ENCODE measurements around the gene TLR9.
A peak's percentile ranks its signal among the peaks of the same experiment; 100 is the strongest.

TLR9 gene

DNA sequence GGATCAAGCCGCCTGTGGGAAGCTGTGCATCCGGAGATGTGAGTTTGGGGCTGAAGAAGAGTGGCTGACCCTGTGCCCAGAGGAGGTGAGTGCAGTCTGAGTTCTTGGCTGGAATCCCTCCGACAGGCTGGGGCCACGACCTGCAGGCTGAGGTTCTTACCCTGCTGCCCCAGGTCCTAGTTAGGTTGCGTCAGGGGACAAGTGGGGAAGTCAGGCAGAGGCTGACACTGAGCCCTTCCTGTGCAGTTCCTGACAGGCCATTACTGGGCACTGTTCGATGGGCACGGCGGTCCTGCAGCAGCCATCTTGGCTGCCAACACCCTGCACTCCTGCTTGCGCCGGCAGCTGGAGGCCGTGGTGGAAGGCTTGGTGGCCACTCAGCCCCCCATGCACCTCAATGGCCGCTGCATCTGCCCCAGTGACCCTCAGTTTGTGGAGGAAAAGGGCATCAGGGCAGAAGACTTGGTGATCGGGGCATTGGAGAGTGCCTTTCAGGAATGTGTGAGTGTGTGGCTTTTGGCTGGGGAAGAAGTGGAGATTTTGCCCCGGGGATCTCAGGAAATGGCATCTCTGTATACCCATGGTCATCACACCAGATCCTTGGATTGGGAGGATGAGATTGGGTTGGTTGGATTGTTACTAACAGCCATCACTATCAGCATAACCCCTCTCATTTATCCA is 21.4 kb upstream of the TLR9 start:
- DNase-seq: peak; percentile 41

DNA sequence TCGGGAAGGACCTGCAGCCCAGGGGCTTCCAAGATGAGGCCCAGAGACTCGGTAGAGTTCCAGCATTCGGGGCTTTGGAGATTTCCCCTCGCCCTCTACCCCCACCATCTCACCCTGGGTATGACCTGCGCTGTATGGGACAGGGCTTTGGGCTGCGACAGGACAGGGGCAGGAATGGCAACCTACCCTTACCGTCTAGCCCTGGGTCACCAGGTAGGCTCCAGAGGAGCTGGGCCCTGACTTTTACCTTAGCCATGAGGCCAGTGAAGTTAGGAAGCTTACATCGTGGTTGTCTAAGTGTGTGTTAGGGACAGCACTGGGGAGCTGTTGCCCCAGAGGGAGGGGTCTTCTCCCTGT is 20.8 kb upstream of the TLR9 start:
- DNase-seq: no peak

- peak; percentile 72 for DNase-seq
Observed at GRCh38 chr3:52245322-52246263, 20.1 kb upstream of the TLR9 start, which contains the start of gene PPM1M. TSS of gene PPM1M (plus strand) at chr3:52245759. CDS start at chr3:52245825, 66 bp downstream.

DNA sequence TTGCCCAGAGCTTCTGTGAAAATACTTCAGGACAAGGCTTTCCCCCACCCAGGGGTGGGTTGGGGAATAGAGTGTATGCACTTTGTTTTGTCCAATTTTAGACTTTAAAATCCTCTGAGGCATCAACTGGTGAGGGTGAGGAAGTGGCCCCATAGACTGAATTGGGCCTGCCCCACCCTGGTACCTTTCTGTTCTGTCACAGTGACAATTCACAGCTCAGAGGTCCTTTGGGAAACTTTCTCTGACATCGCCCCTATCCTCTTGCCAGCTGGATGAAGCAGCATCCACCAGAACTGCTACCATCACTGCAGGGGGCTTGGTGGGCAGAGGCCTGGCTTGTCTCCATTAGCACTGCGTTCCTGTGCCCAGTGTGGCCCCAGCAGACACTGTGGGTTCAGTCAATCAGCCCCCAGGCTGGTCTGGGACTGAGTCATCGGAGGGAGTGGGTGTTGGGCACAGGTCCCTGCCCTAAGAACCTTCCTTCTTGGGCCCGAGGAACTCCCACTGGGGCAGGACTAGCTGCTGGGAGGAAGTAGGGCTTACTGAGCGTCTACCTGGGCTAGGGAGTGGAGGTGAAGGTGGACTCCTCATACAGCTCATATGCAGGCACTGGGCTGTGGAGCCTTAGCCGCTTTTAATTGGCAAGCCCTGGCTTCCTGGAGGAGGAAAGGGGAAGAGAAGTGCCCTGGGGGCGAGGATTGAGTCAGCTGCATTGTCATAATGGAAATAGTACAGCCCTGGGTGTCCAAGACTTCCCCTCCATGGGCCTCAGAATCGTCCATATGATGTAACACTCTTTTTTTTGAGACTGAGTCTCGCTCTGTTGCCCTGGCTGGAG is 18.6 kb upstream of the TLR9 start:
- DNase-seq: peak; percentile 39

DNA sequence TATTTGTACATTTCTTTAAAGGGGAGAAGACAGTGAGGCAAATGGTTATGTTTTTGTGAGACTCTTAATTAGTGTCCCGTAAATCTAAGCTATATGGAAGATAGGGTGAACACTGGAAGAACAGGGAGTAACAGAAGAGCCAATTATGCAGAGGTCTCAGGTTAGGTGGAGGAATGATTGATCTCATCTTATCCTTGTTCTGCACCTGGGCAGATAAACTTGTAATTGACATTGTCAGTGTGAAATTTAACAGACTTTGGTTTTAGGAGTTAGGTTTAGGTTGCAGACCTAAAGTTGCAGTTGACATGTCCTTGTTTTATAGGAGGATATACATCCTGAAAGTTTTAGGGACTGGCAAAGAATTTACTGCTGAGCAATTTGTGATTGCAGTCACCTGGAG is 16.6 kb upstream of the TLR9 start:
- no peak for DNase-seq

- peak; percentile 18 for DNase-seq
Observed at GRCh38 chr3:52240886-52241370, 15.5 kb upstream of the TLR9 start.

GRCh38 chr3:52240059-52240885 is 14.8 kb upstream of the TLR9 start:
- DNase-seq: no peak

DNA sequence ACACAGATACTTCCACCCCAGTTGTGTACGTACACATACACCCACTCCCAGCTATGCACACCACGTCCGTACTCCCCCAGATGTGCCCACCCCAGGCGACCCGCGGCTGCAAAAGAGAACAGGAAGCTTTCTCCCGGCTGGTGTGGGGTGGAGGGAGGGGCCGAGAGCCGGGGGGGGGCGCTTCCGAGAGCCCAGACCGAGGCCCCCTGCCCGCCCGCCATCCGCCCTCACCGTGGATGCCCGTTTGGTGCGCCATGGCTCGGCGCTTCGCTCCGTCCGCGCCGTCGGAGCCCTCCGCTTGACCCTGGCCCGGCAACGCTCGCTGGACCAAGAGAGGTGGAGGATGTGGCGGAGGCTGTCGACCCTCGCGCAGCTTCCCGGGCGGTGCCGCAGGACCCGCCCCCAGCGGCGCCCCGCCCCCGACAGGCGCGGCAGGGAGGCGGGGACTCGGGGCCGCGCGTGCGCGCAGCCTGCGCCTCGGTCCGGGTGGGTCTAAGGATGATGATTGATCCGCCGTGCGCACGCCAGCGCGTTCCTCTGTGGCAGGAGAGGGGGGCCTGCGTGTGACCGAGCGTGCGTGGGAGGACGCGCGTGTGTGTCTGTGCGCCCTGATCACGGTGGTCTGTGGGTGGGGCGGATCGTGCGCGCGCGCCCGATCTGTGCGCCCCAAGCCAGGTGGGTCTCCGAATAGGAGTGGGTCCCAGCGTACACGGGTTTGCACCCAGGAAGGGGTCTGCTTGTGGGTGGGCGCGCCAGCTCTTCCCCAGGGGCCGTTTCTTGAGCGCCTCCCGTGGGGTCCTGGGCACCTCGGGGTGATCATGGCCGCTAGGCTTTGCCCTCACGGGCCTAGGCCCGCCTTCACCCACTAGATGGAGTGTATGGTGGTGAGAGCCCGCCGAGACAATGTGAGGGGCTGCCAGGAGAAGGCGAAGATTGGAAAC is 13.6 kb upstream of the TLR9 start, which contains the start of gene TWF2:
TWF2 (minus strand) TSS at position 398 of the 941 bp plus-strand sequence; CDS start at position 256, 142 bp downstream.
- DNase-seq: peak; percentile 89

GRCh38 chr3:52238193-52238760 is 12.8 kb upstream of the TLR9 start:
- DNase-seq: no peak

GRCh38 chr3:52237657-52238172 is 12.3 kb upstream of the TLR9 start:
- DNase-seq: no peak

DNA sequence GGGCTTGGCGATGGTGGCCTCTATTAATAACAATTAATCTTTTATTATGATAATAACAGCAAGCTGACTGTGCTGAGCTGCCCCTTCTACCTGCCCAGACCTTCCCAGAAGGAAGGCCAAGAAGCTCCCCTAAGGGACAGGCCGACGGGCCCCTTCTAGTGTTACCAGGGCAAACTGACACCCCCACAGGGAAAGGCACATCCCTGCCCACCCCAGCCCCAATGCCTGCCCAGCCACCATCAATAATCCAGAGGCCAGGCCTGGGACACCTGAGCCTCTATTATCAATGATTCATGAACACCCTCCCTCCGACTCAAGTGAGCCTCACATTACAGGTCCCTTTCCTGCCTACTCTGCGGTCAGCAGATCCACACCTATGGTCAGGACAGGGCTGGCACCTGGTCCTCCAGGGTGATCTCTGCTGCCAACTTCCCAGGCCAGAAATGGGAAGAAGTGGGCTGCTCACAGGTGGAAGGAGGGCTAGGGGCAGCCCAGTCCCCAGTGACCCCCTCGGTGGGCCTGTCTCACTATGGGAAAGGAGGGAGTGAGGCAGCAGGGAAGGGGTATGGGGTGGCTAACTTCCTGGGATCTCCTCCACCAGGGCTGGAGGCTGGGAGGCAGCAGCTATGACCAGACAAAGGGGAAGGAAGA is 11.7 kb upstream of the TLR9 start:
- no peak for DNase-seq

DNA sequence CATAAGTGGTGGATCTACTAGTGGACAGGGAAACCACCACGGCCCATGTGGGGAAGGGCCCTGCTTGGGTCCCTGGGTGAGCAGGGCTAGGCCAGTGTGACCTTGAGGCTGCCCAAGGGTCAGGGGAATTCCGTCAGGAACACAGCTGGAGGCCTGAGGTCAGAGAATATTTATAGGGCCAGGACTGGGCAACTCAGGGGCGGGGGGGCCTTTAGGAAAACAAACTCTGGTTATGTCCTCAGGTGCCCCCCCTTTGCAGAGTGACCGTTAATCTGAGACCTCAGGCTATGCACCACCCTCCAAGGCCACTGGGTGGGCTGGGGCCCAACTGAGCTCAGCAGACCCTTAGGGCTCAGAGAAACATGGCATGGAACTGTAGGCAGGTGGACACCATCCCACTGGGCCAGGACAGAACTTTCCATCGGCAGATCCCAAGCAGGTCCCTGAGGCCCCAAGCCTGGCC is 11.0 kb upstream of the TLR9 start:
- no peak for DNase-seq

DNA sequence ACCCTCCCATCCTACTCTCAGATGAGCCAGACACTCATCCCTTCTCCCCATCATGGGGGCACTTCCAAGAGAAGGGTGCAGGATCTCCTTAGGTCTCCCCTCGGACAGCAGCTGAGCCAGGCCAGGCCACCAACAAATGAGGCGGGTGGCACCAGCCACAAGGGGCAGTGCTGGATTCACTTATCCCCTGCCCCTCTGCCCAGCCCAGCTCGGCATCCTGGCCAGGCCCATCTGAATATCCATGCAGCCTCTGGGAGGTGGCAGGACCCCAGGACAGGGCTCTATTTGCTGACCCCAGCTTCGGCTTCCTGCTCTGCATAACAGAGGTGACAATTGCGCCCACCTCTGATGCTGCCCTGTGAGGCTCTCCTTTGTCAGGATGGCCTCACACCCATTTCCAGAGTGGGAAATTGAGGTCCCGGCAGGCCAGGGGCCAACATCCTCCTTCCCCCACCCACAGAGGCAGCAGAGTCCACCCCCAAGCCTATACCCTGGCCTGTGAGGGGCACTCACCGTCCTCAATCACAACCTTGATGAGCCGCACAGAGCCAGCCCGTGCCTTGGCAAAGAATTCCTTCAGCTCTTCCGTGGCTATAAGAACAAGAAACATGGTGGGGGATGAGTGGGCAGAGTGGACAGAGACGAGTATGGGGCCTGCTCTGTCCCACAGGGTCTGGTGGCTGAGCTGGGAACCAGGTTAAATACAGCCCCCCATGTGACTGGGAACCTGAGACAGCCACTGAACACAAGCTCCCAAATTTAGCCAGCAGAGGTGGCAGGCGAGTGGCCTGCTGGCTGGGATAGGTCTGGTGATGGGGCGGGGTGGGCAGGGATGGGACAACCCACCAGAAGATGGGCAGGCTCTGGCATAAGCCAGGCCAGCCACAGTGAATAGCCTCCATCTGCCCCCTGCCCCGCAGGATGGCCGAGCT is 9.3 kb upstream of the TLR9 start:
- no peak for DNase-seq

DNA sequence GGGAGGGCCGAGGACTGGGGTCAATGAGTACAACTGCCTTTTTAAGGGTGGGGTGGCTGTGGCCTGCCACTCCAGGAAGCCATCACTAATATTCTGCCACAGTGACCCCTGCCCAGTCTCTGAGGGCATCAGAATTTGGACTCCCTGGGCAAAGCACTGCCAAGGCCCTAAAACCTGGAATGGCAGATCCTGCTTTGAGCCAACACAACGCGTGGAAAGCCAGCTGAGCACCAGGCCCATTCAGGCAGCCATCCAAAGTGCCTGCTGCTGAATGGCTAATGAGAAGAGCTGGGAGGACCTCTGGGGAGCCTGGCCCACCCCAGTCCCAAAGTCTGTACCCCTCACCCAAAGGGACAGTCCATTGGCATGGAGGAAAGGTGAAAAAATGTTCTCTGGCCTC is 8.5 kb upstream of the TLR9 start:
- no peak for DNase-seq

GRCh38 chr3:52233108-52233591 is 7.7 kb upstream of the TLR9 start:
- no peak for DNase-seq

DNA sequence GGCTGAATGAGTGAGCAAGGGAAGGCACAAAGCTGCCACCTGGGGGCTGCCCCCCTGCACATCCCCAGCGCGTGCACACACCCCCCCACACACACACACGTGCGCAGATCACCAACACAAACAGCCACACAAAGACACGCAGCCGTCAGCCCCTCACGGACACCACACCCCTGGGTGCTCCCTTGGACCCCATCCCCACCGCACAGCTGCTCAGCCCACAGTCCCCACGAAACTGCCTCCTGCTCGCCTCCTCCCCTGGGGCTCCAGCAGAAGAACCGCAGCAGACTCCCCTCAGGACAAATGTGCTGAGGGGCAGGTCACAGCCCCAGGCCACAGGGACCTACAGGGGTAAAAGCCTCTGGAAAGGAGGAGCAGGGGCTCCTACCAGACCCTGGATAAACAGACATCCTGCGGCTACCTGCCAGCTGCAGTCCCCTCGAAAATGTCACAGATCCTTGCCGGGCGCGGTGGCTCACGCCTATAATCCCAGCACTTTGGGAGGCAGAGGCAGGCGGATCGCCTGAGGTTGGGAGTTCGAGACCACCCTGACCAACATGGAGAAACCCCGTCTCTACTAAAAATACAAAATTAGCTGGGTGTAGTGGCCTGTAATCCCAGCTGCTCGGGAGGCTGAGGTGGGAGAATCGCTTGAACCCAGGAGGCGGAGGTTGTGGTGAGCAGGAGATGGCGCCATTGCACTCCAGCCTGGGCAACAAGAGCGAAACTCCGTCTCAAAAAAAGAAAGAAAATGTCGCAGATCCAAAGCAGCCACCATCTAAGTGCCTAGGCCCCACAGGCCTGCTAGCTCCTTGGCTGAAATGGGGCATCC is 7.0 kb upstream of the TLR9 start:
- DNase-seq: no peak

Data from right forelimb (tissue), 1 donor.